ES-I3 (cell line): Measurements from ENCODE around the gene VWA8.
"Not testable (repeated sequence)": the region's sequence is repeated elsewhere in the genome, so short reads cannot be mapped to it uniquely, and the experiment has no call there.

ENCODE experiments used
- H3K36me3 ChIP-seq: 2 replicates; pipeline ENCODE4 v1.6.1; 2013; ENCODE audit warnings: mild to moderate bottlenecking, low read length, control low read depth, moderate library complexity; ENCODE audit not compliant: insufficient read depth
- H3K4me1 ChIP-seq: 2 replicates; pipeline ENCODE4 v1.6.1; 2013; ENCODE audit warnings: mild to moderate bottlenecking, control low read depth, low read length; ENCODE audit not compliant: insufficient read depth
- H3K9ac ChIP-seq: 2 replicates; pipeline ENCODE4 v1.6.1; 2013; ENCODE audit warnings: low read depth, mild to moderate bottlenecking, low read length, moderate library complexity
- H3K9me3 ChIP-seq: 2 replicates; pipeline ENCODE4 v1.6.1; 2013; ENCODE audit warnings: mild to moderate bottlenecking, low read length, moderate library complexity; ENCODE audit not compliant: control insufficient read depth, insufficient read depth

The VWA8 gene

DNA sequence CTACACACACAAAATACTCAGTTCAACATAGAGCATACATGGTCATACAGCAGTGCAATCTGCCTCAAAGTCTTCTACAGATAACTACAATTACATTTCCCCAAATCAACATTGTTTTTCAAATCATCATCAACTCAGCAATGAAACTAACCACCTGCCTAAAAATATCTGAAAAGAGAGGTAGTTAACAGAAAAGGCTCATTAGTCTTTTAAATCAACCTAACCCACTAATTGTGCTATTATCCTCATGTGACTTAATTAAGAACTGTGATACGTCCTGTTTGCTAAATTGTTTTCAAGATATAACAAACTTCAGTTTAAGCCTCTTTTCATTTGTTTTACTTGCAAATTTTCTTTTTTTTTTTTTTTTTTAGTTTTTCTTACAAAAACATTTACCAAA, 65.4 kb downstream of the VWA8 start:
- Histone ChIP-seq H3K36me3 (no peaks in the 10 kb centered on the region), H3K9ac (no peak overlapping the region), H3K4me1 (no peaks in the 10 kb centered on the region)

DNA sequence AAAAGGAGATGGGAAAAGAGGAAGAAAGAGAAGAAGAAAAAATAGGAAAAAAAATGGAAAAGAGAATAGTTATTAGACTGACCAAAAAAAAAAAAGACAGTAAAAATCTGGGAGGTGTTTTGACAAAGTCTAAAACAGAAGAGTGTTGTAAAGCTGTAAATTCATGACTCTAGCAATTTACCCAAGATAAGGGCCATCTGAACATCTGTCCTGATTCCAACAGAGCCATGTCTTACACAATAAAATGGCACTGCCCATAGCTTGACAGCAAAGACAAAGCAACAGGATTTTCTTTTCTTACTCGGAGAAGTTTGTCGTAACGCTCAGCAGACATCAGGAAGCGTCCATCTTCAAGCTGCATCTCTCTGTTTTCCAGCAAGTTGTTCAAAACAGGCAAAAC, 69.8 kb downstream of the VWA8 start:
- H3K9ac ChIP-seq: no peak overlapping the region
- no peaks in the 10 kb centered on the region for H3K4me1 ChIP-seq
- H3K36me3 ChIP-seq: no peaks in the 10 kb centered on the region
- no peaks in the 10 kb centered on the region for H3K9me3 ChIP-seq

More for the DNA sequence above, 65.4 kb downstream of the VWA8 start:
- no peaks in the 10 kb centered on the region for H3K9me3 ChIP-seq

DNA sequence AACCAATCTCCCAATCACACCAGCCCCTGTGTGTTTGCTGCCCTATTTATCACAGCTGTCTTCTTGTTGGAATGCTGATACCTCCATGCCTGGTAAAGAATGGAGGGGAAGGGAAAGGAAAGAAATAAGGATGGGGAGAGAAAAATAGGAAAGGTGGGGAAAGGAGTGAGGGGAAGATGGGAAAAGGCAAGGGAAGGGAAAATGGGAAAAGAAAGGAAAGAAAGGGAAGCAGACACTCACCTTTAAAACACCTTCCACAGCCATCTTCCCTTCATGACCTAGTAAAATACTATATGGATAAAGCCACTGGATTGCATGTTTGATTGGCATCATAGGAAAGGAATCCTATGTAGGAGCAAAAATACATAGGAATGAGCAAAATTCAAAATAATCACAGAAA, 77.8 kb downstream of the VWA8 start:
- Histone ChIP-seq H3K9ac (no peak overlapping the region), H3K4me1 (no peaks in the 10 kb centered on the region), H3K36me3 (no peaks in the 10 kb centered on the region), H3K9me3 (no peaks in the 10 kb centered on the region; the same call in 1 of the 2 replicates)

DNA sequence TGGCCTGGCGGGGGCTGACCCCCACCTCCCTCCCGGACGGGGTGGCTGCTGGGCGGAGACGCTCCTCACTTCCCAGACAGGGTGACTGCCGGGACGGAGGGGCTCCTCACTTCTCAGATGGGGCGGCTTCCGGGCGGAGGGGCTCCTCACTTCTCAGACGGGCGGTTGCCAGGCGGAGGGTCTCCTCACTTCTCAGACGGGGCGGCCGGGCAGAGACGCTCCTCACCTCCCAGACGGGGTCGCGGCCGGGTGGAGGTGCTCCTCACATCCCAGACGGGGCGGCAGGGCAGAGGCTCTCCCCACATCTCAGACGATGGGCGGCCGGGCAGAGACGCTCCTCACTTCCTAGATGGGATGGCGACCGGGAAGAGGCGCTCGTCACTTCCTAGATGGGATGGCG, 79.0 kb downstream of the VWA8 start:
- not testable (repeated sequence) for H3K36me3 ChIP-seq, H3K4me1 ChIP-seq, H3K9ac ChIP-seq, H3K9me3 ChIP-seq

DNA sequence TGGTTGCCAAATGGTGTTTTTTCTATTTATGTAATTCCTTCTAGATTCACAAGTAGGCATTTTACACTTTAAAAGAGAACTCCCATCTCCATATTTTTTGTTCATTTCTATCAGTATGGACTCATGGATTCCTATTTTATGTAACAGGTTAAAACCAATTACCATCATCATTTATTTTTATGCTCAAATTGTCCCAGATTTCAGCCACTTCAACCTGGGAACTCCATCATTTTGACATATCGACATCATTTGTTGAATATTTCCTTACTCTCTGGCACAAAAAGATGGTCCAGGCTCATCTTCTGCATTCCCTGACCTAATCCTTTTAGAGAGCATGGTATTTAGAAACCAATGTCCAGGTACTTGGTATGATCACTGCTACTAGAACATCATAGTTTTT, 79.9 kb downstream of the VWA8 start:
- Histone ChIP-seq H3K9me3 (no peaks in the 10 kb centered on the region; the same call in 1 of the 2 replicates), H3K9ac (no peak overlapping the region), H3K36me3 (no peaks in the 10 kb centered on the region), H3K4me1 (no peaks in the 10 kb centered on the region)

DNA sequence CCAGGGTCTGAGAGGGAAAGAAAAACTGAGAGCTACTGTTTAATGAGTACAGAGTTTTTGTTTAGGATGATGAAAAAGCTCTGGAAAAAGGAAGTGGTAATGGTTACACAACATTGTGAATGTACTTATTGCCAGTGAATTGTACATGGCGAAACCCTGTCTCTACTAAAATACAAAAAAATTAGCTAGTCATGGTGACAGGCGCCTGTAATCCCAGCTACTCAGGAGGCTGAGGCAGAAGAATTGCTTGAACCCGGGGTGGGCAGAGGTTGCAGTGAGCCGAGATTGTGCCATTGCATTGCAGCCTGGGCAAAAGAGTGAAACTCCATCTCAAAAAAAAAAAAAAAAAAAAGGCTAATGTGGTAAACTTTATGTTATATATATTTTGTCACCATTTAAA, 96.3 kb downstream of the VWA8 start:
- H3K9me3 ChIP-seq: no peaks in the 10 kb centered on the region
- no peaks in the 10 kb centered on the region for H3K4me1 ChIP-seq
- H3K9ac ChIP-seq: no peak overlapping the region
- H3K36me3 ChIP-seq: no peaks in the 10 kb centered on the region

DNA sequence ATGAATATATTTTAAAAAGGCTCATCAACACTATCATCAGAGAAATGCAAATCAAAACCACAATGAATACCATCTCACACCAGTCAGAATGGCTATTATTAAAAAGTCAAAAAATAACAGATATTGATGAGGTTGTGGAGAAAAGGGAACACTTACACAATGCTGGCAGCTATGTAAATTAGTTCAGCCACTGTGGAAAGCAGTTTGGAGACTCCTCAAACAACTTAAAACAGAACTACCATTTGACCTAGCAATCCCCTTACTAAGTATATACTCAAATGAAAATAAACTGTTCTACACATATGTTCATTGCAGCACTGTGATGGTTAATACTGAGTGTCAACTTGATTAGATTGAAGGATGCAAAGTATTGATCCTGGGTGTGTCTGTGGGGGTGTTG, 98.2 kb downstream of the VWA8 start:
- not testable (repeated sequence) for H3K9ac ChIP-seq, H3K4me1 ChIP-seq, H3K36me3 ChIP-seq, H3K9me3 ChIP-seq

DNA sequence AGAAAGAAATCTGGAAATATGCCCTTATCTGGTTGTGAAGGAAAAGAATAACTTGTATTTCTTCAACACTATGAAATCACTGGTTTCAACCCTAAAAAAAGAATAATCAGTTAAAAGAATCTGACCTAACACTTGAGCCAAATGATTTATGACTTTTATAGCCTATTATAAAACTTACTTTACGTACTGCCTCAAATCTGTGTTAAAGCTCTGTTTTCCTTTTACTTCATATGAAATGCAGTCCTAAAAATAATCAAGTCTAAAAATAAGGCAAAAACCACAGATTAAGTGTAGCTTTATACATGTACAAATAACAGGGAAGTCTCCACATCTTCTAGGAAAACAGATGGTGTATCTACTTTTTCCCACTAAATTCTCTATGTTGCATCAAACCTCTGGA, 101.3 kb downstream of the VWA8 start:
- no peak overlapping the region for H3K9ac ChIP-seq
- no peaks in the 10 kb centered on the region for H3K4me1 ChIP-seq
- no peaks in the 10 kb centered on the region for H3K9me3 ChIP-seq
- H3K36me3 ChIP-seq: no peaks in the 10 kb centered on the region

DNA sequence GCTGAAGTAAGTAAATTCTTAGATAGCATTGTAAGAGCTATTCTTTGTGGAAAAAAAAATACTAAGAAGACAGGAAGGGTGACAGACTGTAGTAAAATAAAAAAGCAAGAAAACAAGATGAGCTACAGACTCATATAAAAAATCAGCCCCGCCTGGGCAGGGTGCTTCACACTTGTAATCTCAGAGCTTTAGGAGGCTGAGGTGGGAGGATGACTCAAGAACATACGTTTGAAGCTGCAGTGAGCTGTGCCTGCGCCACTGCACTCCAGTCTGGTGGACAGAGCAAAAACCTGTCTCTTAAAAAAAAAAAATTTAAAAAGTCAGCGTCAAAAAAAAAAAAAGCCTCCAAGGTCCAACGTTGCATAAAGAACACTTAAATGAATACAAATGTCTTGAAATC, 102.1 kb downstream of the VWA8 start:
- no peaks in the 10 kb centered on the region for H3K36me3 ChIP-seq
- no peak overlapping the region for H3K9ac ChIP-seq
- no peaks in the 10 kb centered on the region for H3K4me1 ChIP-seq
- H3K9me3 ChIP-seq: no peaks in the 10 kb centered on the region

DNA sequence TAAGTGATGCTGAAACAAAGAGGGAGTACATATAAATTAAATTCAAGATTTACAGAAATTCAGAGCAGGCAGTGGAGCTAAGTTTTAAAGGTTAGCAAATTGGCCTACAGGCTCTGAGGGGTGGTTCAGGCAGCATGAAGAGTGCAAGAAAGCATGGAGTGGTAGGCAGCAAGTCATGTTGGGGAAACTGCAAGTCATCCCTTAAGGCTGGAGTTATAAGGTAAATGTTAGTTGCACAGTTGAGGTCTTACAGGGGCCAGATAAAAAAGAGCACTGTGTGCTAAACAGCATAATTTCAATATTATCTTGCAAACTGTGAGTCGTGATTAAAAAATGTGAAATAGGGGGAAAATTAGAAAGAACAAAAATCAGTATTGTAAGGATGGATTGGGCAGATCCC, 106.2 kb downstream of the VWA8 start:
- H3K9ac ChIP-seq: no peak overlapping the region
- H3K36me3 ChIP-seq: no peaks in the 10 kb centered on the region
- no peaks in the 10 kb centered on the region for H3K4me1 ChIP-seq
- no peaks in the 10 kb centered on the region for H3K9me3 ChIP-seq

DNA sequence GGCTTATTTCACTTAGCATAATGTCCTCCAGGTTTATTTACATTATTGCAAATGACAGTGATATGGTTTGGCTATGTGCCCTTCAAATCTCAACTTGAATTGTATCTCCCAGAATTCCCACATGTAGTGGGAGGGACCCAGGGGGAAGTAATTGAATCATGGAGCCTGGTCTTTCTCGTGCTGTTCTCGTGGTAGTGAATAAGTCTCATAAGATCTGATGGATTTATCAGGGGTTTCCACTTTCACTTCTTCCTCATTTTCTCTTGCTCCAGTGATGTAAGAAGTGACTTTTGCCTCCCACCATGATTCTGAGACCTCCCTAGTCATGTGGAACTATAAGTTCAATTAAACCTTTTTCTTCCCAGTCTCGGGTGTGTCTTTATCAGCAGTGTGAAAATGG, 109.6 kb downstream of the VWA8 start:
- Histone ChIP-seq H3K4me1 (no peaks in the 10 kb centered on the region), H3K9me3 (no peaks in the 10 kb centered on the region), H3K9ac (no peak overlapping the region), H3K36me3 (no peaks in the 10 kb centered on the region)

DNA sequence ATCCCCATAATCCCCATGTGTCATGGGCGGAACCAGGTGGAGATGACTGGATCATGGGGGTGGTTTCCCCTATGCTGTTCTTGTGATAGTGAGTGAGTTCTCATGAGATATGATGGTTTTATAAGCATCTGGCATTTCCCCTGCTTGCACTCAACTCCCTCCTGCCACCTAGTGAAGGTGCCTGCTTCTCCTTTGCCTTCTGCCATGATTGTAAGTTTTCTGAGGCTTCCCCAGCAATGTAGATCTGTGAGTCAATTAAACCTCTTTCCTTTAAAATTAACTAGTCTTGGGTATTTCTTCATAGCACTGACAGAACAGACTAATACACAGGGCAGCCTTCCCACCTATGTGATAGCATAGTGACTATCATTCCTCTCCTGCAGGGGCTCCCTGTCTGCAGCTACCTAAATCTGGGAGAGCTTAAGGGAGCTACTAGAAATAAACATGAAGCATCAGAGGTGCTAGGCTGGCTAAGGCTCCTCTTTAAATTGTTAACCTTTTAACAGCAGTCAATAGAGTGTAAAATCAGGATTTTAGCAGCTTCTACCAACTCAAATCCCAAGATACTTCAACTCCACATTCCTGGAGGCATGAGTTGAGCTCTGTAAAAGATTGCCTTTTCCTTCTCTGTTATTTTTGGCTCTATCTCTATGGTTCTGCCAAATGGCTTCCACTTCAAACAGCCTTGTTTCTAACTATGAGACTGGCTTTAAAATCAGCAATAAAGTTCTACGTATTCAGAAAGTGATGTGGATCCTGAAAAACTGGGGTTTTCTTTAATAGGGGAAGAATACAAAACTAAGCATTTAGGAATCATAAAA, 112.3 kb downstream of the VWA8 start:
- no peak overlapping the region for H3K9ac ChIP-seq
- no peaks in the 10 kb centered on the region for H3K36me3 ChIP-seq
- H3K9me3 ChIP-seq: no peaks in the 10 kb centered on the region
- no peaks in the 10 kb centered on the region for H3K4me1 ChIP-seq

DNA sequence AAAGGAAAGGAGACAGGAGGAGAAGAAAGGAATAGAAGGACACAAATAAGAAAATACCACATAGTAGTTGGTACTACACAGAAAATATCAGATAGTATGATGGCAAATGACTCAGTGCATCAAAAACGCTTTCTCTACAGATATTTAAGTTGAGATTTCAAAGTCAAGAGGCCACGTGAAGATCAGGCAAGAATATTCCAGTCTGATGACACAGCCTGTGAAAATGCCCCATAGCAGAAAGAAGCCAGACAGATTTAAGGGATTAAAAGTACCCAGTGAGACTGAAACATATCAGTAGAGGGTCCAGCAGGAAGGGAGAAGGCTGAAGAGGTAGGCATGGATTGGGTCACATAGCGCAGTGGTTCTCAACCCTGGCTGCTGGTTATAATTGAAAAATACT, 113.7 kb downstream of the VWA8 start:
- Histone ChIP-seq H3K4me1 (no peaks in the 10 kb centered on the region), H3K36me3 (no peaks in the 10 kb centered on the region), H3K9me3 (no peaks in the 10 kb centered on the region), H3K9ac (no peak overlapping the region)

DNA sequence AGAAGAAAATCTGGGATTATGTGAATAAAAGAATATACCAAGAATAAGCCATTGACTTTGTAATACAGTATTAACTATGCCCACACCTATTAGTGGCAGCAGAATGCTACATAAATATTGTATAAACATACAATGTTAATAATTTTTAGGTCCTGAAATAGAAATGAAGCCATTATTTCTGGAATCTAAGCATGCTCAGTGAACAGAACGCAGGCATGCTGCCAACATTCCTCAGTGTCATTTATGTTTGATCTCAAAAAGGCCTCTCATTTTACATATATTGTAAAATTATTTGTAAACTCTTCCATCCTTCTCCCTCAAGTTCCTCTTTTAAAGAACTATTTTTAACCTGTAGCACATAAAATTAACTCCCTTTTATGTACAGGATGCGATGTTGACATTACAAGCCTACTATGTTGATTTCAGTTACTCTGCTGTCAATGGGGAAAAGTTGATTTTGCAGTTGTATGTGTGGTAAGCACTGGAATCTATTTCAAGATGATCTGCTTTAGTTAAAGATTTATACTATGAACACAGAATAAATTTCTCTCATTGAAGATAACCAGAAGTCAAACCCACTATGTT, 118.8 kb downstream of the VWA8 start:
- Histone ChIP-seq H3K9ac (no peak overlapping the region), H3K36me3 (no peaks in the 10 kb centered on the region), H3K9me3 (no peaks in the 10 kb centered on the region), H3K4me1 (no peaks in the 10 kb centered on the region)

DNA sequence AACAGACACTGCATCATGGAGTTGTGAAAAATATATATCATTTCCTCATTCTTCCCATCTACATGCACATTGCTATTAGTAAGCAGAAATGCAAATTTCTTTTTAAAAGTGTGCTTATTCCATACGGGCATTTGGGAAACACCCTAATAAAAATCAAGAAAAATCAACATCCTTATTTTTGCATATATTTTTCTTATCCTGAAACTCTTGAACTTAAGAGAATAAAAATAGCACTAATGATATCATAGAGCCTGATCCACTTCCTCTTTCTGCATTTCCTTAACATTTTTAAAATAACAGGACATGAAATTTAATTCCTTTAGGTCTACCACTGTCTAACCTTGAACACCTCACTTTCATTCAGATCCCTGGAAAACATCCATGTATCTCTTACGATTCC, 123.3 kb downstream of the VWA8 start:
- Histone ChIP-seq H3K9ac (no peak overlapping the region), H3K4me1 (no peaks in the 10 kb centered on the region), H3K36me3 (no peaks in the 10 kb centered on the region), H3K9me3 (no peaks in the 10 kb centered on the region)
